Esophagus (tissue), 2 donors: ENCODE results near the gene OR3A1. TPM values are rescaled to one million over a fixed set of nuclear protein-coding genes. Genes with fewer than 3 reads are reported as not detected.
"Not testable (repeated sequence)": the region's sequence is repeated elsewhere in the genome, so short reads cannot be mapped to it uniquely, and the experiment has no call there.

Experiments used
- H3K27ac ChIP-seq, 2 donors: one replicate each; pipeline ENCODE4 v1.5.1; 2013; ENCODE audit warnings: low read depth in 2 of 2, mild to moderate bottlenecking in 2 of 2, inconsistent platforms in 1 of 2, low read length in 1 of 2, moderate library complexity in 1 of 2
- H3K27me3 ChIP-seq, 2 donors: one replicate each; pipeline ENCODE4 v1.6.1; 2013; ENCODE audit warnings: low read length in 2 of 2, control low read depth in 1 of 2, mild to moderate bottlenecking in 1 of 2; ENCODE audit not compliant: insufficient read depth in 2 of 2, control insufficient read depth in 1 of 2
- H3K36me3 ChIP-seq, 2 donors: one replicate each; pipeline ENCODE4 v1.6.1; 2013; ENCODE audit warnings: low read length in 1 of 2; ENCODE audit not compliant: control insufficient read depth in 2 of 2, insufficient read depth in 2 of 2
- H3K4me1 ChIP-seq, 2 donors: one replicate each; pipeline ENCODE4 v1.6.1; 2013; ENCODE audit warnings: low read length in 1 of 2; ENCODE audit not compliant: control insufficient read depth in 2 of 2, insufficient read depth in 2 of 2
- H3K4me3 ChIP-seq, 2 donors: one replicate each; pipeline ENCODE4 v1.5.1; 2013; ENCODE audit warnings: low read length in 2 of 2, mild to moderate bottlenecking in 2 of 2, low read depth in 1 of 2, moderate library complexity in 1 of 2
- H3K9me3 ChIP-seq, 2 donors: one replicate each; pipeline ENCODE4 v1.6.1; 2013; ENCODE audit warnings: mild to moderate bottlenecking in 2 of 2, low read depth in 1 of 2, low read length in 1 of 2, moderate library complexity in 1 of 2; ENCODE audit not compliant: control insufficient read depth in 2 of 2, insufficient read depth in 1 of 2
- WGBS, 2 donors: extraction: QIAGEN DNeasy Blood & Tissue Kit; methylation state at CpG; one replicate each; pipeline ENCODE4 v1.1.7; 2013; 5-methylcytosine and 5-hydroxymethylcytosine counted together
- polyA plus RNA-seq, 2 donors: library from polyadenylated mRNA; stranded (reverse); fragments of 200-250 nt; gene quantifications; one replicate each; pipeline ENCODE4 v1.2.3, GENCODE V29; 2013
- donor health status: healthy with polysubstance abuse.
- donor health status: Bipolar disorder and iron deficiency.

OR3A1 gene
- polyA plus RNA-seq, 2 donors: not detected

DNA sequence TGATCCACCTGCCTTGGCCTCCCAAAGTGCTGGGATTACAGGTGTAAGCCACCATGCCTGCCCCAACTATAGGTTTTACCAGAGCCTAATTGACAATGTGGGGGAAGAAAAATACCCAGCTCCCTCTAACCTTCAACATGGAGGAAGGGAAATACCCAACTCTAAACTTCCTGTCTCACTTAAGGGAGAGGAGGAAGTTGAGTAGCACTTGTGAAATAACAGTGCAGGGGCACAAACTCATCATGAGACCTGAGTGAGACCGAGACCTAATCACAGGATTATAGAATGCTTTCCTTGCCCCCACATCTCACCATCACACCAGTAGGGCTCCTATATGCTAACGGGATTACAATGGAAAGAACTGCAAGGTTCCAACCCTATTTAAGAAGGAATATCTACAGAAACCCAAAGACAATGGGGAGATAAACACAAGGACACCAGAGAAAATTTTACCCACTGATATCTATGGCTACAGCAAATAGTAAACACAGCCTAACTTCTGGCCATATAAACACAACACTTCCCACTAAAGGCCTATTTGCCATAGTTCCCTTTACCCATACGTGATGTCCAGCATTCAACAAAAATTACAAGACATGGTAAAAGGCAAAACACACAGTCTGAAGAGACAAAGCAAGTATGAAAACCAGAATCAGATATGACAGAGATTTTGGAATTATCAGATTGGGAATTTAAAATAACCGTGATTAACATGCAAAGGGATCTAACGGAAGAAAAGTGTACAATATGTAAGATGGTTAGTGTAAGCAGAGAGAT, 26.9 kb downstream of the OR3A1 start:
- no peak overlapping the region for H3K27ac ChIP-seq
- H3K27me3 ChIP-seq: no peaks in the 10 kb centered on the region
- peaks cover 0 to 2% of the 10 kb centered on the region in 2 donors for H3K9me3 ChIP-seq
- no peak overlapping the region for H3K4me3 ChIP-seq
- no peaks in the 10 kb centered on the region for H3K36me3 ChIP-seq
- WGBS, 2 donors: 84 to 88% methylated on average over 5 of the region's 5 CpGs
- H3K4me1 ChIP-seq: no peaks in the 10 kb centered on the region

DNA sequence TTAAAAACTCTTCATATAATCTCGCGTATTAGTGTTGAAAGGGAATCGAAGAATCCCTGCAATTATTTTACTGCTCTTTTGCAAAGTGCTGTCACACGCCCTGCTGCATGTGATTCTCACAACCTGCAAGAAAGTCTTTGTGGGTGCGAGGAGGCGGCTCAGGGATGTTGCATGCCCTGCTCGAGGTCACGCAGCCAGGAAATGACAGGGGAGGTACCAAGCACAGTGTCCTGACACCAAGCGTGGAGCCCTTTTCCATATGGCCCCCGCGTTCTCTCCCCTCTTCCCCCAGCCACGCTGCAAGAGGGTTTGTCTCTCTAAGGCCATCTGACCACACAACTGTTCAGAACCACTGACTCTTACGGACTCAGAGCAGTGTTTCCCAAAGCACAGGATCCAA, 37.6 kb downstream of the OR3A1 start:
- Histone ChIP-seq H3K4me1 (no peaks in the 10 kb centered on the region), H3K27ac (no peak overlapping the region), H3K36me3 (no peaks in the 10 kb centered on the region), H3K9me3 (no peaks in the 10 kb centered on the region), H3K27me3 (no peaks in the 10 kb centered on the region), H3K4me3 (no peak overlapping the region)
- 78% methylated on average over 13 of the region's 13 CpGs for WGBS, 2 donors

DNA sequence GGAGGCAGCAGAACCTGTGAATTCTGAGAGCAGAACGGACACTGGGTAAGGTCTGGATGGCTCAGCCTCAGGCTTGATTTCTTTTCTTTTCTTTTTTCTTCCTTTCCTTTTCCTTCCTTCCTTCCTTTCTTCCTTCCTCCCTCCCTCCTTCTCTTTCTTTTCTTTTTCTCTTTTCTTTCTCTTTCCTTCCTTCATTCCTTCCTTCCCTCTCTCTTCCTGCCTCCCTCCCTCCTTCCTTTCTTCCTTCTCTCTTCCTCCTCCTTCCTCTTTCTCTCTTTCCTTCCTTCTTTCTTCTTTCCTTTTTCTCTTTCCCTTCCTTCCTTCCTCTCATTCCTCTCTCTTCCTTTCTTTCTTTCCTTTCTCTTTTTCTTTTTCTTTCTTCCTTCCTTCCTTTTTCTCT, 38.0 kb downstream of the OR3A1 start:
- Histone ChIP-seq H3K27me3 (no peaks in the 10 kb centered on the region), H3K9me3 (no peaks in the 10 kb centered on the region), H3K27ac (no peak overlapping the region), H3K4me3 (no peak overlapping the region), H3K36me3 (no peaks in the 10 kb centered on the region), H3K4me1 (no peaks in the 10 kb centered on the region)
- WGBS, 2 donors: 71 to 100% methylated on average over 1 of the region's 1 CpG

GRCh38 chr17:3256575-3256974, 41.6 kb downstream of the OR3A1 start:
- no peaks in the 10 kb centered on the region for H3K4me1 ChIP-seq
- H3K9me3 ChIP-seq: no peaks in the 10 kb centered on the region
- H3K27ac ChIP-seq: no peak overlapping the region
- WGBS, 2 donors: 86 to 91% methylated on average over 8 of the region's 8 CpGs
- no peaks in the 10 kb centered on the region for H3K27me3 ChIP-seq
- H3K36me3 ChIP-seq: no peaks in the 10 kb centered on the region
- H3K4me3 ChIP-seq: no peak overlapping the region

DNA sequence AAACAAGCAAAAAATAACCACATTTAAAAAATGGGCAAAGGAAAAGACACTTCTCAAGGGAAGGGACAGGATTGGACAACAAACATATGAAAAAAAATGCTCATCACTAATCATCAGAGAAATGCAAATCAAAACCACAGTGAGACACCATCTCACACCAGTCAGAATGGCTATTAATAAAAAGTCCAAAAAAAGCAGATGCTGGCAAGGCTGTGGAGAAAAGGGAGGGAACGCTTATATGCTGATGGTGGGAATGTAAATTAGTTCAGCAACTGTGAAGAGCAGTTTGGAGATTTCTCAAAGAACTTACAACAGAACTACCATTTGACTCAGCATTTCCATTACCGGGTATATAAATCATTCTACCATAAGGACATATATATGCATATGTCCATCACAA, 49.1 kb downstream of the OR3A1 start:
- WGBS, 2 donors: 94 to 100% methylated on average over 1 of the region's 2 CpGs
- not testable (repeated sequence) for H3K4me1 ChIP-seq, H3K27me3 ChIP-seq, H3K9me3 ChIP-seq, H3K27ac ChIP-seq, H3K36me3 ChIP-seq, H3K4me3 ChIP-seq

DNA sequence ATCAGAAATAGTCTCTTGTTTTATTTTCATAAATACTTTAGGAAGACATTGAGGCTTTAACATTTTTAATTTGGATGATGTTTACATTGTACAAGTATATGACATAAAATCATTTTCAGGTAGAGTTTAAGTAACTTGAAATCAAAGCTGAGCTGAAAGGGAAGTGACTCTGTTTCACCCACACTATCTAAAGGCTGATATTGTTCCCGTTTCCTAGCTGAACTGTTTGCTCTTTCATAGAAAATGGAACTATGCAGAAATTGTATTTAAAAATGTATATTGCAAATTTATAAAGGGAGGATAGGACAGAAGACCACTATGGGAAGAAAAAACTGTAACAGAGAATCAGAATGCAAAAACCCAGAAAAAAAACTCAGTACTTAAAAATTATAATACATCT, 53.3 kb downstream of the OR3A1 start:
- WGBS, 2 donors: 30 to 47% methylated on average over 1 of the region's 1 CpG
- H3K27me3 ChIP-seq, H3K27ac ChIP-seq, H3K9me3 ChIP-seq, H3K4me1 ChIP-seq, H3K4me3 ChIP-seq, H3K36me3 ChIP-seq: not testable (repeated sequence)

- not testable (repeated sequence) for H3K9me3 ChIP-seq, H3K27ac ChIP-seq, H3K4me1 ChIP-seq, H3K36me3 ChIP-seq, H3K4me3 ChIP-seq, H3K27me3 ChIP-seq
- WGBS, 2 donors: 90% methylated on average over 1 of the region's 1 CpG; no CpG with 5 or more reads in 1 of the 2 donors
These were observed 57.1 kb downstream of the OR3A1 start for GRCh38 chr17:3241044-3241443.

Other genes starting within 250 kb of the OR3A1 start
- not detected for gene OR1D5, start 234.8 kb downstream of the OR3A1 start, polyA plus RNA-seq
- not detected for gene OR1D2, start 193.9 kb downstream of the OR3A1 start, polyA plus RNA-seq
- gene OR1G1, start 170.8 kb downstream of the OR3A1 start, polyA plus RNA-seq: not detected
- not detected for gene OR1A2, start 100.8 kb downstream of the OR3A1 start, polyA plus RNA-seq
- gene OR1A1, start 90.7 kb downstream of the OR3A1 start, polyA plus RNA-seq: not detected
- gene OR3A2, start 87.9 kb upstream of the OR3A1 start, polyA plus RNA-seq: not detected
- gene OR1E1, start 100.0 kb upstream of the OR3A1 start, polyA plus RNA-seq: not detected
- not detected for gene OR3A3, start 113.0 kb upstream of the OR3A1 start, polyA plus RNA-seq
- not detected for gene OR1E2, start 135.5 kb upstream of the OR3A1 start, polyA plus RNA-seq
- gene SPATA22, start 173.5 kb upstream of the OR3A1 start, polyA plus RNA-seq: under 1 TPM in 1 of 2 donors, not detected in 1; 0.02 TPM
- gene ASPA, start 177.6 kb upstream of the OR3A1 start, polyA plus RNA-seq: under 1 TPM; 0.38 to 0.61 TPM